GM18526 (cell line): ENCODE results near the gene DMRT3.

Experiments used
- POLR2A ChIP-seq: IDR thresholded peaks from 3 replicates; pipeline ENCODE4 v1.6.1; 2011; ENCODE audit not compliant: insufficient read length; ENCODE audit errors: extremely low read depth

The DMRT3 gene

GRCh38 chr9:1014225-1014624 lies 37.8 kb downstream of the DMRT3 start:
- TF ChIP-seq POLR2A: no peak

- no peak for TF ChIP-seq POLR2A
These were observed 38.2 kb downstream of the DMRT3 start for GRCh38 chr9:1014640-1015039.

GRCh38 chr9:1018121-1018520 lies 41.7 kb downstream of the DMRT3 start:
- TF ChIP-seq POLR2A: no peak

- no peak for TF ChIP-seq POLR2A
These were observed 47.7 kb downstream of the DMRT3 start for GRCh38 chr9:1024112-1024511.

DNA sequence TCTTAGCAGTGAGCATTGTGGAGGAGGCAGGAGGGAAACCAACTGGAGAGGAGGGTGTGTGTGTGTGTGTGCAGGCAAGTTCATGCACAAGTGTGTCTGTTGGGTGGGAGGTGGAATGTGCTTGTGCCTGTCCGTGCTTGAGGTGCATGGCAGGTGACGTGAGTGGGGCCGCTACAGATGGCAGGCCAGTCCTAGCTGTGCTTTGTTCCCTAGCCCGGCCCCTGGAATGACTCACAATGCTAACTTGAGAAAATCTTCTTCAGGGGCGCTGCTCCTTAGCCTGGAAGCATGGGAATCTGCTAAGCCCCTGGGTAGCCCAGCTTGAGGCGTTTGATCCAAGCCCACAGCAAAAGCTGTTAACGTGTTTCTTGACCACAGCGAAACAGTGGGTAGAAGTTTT lies 48.7 kb downstream of the DMRT3 start:
- no peak for TF ChIP-seq POLR2A

- TF ChIP-seq POLR2A: no peak
These were observed 49.8 kb downstream of the DMRT3 start for GRCh38 chr9:1026219-1026618.

DNA sequence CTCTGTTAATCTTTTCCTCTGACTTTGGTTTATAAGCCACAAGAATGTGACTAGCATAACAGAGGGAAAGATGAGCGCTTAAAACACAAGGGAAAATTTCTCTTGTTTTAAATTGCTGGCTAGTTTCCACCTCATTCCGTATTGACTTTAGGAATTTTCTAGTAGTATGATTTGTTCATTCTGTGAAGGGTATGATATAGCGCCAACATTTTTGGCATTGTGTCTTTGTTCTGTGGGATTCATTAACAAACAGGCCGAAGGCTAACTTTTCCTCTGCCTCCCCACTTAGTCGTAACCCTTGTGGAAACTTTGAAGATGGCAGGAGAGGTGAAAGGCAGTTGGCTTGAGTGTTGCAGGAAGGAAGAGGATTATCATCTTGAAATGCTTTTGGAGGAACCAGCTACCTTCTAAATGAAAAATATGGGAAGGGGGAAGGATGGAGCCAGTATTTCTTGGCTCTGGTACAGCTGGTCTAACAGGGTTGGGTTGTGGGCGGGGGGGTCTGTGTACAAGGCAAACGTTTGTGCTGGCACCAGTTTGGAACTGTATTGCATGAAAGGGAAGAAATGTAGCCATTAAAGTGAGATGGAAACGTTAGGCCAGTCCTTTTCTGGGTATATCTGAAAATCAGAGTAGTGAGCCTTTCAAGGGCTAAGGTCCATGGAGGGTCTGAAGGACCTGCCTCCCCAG lies 52.2 kb downstream of the DMRT3 start:
- TF ChIP-seq POLR2A: no peak

DNA sequence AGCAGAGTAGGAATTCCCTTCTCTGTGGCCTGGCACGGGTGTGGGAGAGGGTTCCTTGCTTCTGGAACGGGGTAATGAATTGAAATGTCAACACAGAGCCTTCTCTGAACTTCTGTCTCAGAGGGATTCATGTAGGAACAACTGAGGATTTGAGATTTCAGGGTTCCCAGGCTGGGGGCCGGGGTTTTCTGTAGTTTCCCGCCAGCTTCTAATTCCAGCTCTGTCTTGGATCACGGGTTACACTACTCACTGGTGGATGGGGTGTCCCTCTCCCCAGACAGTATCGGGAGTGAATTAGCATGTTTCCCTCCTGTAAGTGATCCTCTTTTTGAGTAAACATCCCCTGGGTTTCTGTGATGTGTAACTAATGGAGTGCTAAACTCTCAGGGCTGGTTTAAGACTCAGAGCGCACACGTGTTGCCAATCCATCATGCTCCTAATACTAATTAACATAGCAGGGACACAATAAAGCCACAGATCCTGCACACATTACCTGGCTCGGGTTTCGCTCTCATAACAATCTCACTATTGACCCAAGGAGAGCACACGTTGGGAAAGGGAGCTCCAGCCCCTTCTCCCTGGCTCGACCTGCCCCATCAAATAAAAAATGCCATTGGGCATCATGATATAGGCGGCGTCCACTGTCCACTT lies 55.6 kb downstream of the DMRT3 start:
- no peak for TF ChIP-seq POLR2A

GRCh38 chr9:1034271-1034670 lies 57.8 kb downstream of the DMRT3 start:
- no peak for TF ChIP-seq POLR2A

DNA sequence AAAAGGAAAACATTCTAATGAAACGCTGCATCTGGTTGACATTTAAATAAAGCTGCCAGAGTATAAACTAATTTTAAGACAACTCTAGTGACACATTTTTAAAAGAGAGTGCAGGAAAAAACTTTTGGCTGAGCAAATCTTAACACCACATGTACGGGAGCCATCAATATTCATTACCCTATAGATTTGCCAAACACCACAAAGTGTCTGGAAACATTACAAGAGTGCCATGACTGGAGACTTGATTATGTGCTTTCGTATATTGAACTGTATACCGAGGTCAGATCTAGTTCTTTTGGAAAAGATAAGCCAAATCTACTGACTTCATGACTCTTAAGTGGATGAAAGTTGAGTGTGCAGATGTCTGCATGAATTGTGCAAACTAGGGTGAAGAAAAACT lies 63.1 kb downstream of the DMRT3 start:
- TF ChIP-seq POLR2A: no peak
